Hematopoietic multipotent progenitor cell treated with erythropoietin and hydrocortisone succinate and interleukin-3 and kit ligand, for 8 days (in vitro differentiated cells): ENCODE results near the gene ARHGAP23.

Experiments used
- DNase-seq: peaks from one replicate; pipeline ENCODE4 v3.0.0-alpha.2; 2015

ARHGAP23 gene

DNA sequence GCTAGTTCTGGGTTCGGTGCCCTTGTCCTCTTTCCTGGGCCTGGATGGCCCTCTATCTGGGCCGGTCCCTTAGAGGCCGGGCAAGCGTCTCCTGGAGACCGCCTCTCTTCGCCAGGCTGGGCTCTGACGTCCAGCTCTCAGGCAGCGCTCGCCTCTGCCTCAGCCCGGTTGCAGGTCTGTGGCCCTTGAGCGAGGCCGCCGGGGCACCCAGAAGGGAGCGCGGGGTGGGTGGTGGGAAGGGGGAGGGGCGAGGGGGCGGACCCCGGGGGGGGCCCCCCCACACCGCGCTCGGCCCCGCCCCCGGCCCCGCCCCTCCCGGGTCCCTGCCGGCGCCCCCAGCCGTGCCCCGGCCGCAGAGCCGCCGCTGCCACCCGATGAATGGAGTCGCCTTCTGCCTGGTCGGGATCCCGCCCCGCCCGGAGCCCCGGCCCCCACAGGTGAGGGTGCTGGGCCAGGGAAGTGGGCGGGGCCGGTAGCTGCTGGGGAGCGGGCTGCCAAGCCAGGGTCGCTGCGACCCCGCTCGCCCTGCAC, at the start of gene ARHGAP23:
ARHGAP23 (plus strand) TSS at position 353 of the 531 bp plus-strand sequence; CDS start at position 375, 22 bp downstream.
- no peak for DNase-seq

DNA sequence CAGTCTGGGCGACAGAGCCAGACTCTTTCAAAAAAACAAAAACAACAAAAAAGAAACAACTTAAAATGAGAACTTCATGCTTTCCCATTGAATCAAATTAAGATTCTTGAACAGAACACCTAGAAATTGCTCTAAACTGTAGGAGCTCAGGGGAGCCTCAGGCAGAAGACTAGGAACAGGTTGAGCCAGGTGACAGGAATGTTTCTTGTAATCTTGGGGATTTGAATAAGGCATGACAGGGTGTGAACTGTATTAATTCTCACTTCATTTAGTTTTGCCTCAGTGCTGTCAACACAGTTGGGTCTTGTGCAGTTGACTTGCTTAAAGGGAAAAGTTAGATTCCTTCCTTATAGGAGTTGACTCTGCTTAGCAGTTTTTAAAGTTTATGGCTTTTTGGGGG, 48.8 kb upstream of the ARHGAP23 start:
- no peak for DNase-seq

DNA sequence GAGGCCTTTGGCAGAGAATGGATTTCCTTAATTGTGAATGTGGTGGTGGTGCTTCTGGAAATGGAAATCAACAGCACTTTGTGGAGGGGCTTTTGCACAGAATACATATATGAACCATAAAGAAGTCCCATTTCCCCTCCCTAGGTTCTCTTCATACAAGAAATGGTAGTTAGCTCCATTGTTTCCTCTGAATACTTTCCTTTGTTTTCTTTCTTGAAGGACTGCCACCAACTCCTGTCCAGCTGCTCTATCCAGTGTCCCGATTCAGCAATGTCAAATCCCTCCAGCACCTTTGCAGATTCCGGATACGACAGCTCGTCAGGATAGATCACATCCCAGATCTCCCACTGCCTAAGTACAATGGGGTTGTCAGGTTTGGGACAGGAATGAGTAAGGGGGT, 33.2 kb upstream of the ARHGAP23 start:
- no peak for DNase-seq

- no peak for DNase-seq
These were observed 31.0 kb upstream of the ARHGAP23 start for GRCh38 chr17:38397227-38397626.

DNA sequence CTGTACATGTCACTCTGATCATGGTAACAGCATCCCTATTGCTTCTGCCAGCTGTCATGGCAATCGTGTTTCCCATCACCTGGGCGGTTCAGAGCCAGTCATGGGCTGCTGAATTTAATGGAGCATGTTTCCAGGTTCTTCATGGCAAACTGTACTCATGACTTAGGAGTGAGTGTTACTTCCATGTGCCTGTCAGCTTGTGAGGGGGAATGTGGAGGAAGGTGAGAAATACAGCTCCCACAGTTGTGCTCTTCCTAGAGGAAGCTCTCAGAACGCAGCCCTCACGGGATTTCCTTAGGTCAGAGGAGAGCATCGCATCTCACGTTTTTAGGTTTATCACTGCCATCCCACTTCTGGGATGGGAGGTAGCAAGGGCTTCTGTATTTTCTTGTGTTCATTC, 28.0 kb upstream of the ARHGAP23 start:
- no peak for DNase-seq

DNA sequence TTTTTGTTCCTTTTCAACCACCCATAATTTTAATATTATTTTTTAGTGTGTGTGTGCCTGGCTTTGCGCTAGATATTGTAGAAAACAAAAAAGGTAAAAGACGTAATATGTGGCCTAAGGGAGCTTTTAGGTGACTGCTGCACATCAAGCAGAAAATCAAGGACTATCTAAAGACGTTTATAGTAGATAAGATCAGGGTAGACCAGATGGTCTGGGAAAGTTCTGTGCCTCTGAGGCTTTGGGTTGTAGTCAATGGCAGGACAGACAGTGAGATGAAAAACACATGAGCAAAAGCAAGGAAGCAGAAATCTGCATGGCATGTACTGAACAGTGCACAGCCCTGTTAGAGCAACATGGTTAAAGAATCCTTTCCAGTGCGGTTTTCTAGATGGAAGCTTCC, 26.8 kb upstream of the ARHGAP23 start:
- DNase-seq, result no peak

DNA sequence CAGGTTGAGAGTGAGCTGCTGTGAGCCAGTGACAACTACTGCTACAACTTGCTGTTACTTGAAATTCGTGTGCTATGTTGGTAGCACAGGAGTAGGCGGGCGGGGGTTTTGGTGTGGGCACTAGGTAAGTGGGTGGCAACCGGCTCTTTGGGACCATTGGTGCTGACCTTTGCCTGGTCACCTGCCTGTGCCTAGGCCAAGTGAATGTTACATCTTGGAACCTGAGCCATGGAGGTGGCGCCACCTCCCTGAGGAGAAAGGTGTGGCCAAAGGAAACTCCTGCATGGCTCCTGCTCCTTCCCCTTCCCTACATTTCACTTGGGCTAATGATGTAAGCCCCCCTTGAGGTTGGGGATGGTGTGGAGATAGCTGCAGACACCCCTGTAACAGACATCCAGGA, 25.4 kb upstream of the ARHGAP23 start:
- DNase-seq, result no peak

DNA sequence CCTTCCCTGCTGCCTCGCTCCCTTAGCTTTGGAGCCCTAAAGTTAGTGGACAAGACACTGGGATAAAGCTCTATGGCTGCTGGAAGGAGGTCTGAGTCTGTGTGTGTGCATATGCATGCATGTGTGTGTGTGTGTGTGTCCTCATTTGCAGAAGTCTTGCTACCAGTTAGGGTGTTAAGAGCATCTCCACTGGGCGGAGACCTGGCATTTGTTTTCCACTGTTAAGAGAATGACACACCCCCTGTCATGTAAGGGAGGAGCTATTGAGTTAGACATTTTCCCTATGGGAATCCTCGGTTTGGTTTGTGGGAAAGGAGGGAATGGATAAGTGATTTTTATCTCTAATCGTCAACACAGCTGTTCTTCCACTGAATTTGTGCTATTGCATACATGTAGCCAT, 24.8 kb upstream of the ARHGAP23 start:
- peak; percentile 59 for DNase-seq

- no peak for DNase-seq
These were observed 23.9 kb upstream of the ARHGAP23 start for GRCh38 chr17:38404174-38404943.

- no peak for DNase-seq
These were observed 22.6 kb upstream of the ARHGAP23 start for GRCh38 chr17:38405654-38406053.

DNA sequence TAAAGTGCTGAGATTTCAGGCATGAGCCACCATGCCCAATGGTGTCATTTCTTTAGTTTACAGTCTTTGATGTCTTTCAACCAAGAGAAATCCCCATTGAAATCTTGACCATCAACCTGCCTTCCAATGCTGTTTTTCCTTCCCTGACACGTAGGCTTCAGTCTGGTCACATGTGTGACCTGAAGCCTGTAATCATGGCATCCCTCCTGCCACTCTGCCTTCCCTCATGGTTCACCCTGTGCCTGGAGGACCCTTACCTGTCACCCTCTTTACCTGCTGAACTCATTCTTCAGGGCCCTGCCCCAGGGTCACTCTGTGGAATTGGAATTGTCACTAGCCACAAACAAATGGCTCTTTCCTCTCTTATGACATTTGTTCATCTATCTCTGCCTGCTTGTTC, 18.1 kb upstream of the ARHGAP23 start:
- no peak for DNase-seq

- peak; percentile 24 for DNase-seq
These were observed 12.7 kb upstream of the ARHGAP23 start for GRCh38 chr17:38415250-38416194.

DNA sequence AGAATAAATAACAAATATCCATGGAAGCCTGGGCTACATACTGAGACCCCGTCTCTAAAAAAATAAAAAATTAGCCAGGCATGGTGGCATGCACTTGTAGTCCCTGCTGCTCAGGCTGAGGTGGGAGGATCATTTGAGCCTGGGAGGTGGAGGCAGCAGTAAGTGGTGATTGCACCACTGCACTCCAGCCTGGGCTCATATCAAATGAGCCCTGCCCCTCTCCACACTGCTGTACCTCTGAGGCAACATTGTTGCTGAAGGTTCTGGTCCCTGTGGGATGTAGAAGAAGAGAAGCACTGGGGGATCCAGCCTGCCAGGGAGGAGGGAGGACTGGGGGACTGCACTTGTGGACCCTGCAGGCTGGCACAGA, 11.4 kb upstream of the ARHGAP23 start:
- DNase-seq, result peak; percentile 50

GRCh38 chr17:38417210-38417951, 10.9 kb upstream of the ARHGAP23 start:
- peak; percentile 53 for DNase-seq

- DNase-seq, result no peak
These were observed 10.1 kb upstream of the ARHGAP23 start for GRCh38 chr17:38418062-38418692.

GRCh38 chr17:38418693-38419507, 9.4 kb upstream of the ARHGAP23 start:
- no peak for DNase-seq

GRCh38 chr17:38419508-38419981, 8.7 kb upstream of the ARHGAP23 start:
- no peak for DNase-seq

- DNase-seq, result no peak
These were observed 7.7 kb upstream of the ARHGAP23 start for GRCh38 chr17:38420518-38420917.

- no peak for DNase-seq
These were observed 7.0 kb upstream of the ARHGAP23 start for GRCh38 chr17:38421171-38421841.

DNA sequence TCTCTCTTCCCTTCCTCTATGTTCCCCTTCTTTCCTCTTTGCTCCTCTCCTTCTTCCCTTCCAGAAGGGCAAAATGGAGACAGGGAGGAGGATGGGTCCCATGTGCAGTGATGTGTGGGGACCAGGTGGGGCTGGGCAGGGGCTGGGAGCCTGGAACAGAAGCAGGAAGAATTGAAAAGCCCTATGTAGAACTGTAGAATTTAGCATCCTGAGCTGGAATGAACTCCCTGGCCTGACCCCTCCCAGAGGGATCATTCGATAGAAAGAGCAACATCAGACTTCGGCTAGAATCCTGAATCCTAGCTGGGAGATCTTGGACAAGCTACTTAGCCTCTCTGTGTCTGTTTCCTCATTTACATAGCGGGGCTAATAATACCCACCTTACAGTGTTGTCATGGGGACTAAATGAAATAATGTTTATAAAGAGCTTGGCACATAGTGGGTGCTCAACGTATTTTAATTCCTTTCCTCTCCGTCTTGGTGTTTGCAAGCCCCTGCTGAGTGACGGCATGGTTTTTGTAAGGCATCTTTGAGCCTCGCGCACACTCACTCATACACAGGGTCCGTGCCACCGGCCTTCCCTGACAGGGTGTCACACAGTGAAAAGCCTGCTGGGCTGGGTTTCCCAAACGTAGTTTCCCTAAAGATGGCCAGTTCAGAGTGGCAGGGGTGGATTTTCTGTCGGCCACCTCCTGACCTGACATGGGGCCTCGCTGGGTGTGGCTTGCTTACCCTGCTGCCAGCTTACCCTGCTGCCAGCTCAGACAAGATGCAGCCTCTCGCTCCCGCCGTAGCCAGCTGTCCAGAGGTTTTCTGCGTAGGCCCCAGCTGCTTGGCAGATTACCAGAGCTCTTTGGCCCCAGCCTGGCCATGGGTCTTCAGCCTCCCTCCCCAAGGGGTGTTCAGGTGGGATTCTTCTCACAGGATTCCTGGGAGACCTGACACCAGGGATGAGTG, 6.1 kb upstream of the ARHGAP23 start:
- no peak for DNase-seq
